ENCODE results near the gene SULF2.

The SULF2 gene

GRCh38 chr20:47670913-47671312 lies 114.4 kb downstream of the SULF2 start:
- H3K4me3 ChIP-seq (ENCODE audit: low read length): no peak overlapping the region
- no peak for DNase-seq (ENCODE audit: low read depth)
- TF ChIP-seq, protein P1, sequence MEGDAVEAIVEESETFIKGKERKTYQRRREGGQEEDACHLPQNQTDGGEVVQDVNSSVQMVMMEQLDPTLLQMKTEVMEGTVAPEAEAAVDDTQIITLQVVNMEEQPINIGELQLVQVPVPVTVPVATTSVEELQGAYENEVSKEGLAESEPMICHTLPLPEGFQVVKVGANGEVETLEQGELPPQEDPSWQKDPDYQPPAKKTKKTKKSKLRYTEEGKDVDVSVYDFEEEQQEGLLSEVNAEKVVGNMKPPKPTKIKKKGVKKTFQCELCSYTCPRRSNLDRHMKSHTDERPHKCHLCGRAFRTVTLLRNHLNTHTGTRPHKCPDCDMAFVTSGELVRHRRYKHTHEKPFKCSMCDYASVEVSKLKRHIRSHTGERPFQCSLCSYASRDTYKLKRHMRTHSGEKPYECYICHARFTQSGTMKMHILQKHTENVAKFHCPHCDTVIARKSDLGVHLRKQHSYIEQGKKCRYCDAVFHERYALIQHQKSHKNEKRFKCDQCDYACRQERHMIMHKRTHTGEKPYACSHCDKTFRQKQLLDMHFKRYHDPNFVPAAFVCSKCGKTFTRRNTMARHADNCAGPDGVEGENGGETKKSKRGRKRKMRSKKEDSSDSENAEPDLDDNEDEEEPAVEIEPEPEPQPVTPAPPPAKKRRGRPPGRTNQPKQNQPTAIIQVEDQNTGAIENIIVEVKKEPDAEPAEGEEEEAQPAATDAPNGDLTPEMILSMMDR (conservative IDR thresholded peaks at IDR 0.05; ENCODE audit: low read depth, low read length): no peak

GRCh38 chr20:47669927-47670890 lies 115.1 kb downstream of the SULF2 start:
- TF ChIP-seq, protein P1 (conservative IDR thresholded peaks at IDR 0.05; ENCODE audit: low read depth, low read length): no peak
- no peak for DNase-seq (ENCODE audit: low read depth)

DNA sequence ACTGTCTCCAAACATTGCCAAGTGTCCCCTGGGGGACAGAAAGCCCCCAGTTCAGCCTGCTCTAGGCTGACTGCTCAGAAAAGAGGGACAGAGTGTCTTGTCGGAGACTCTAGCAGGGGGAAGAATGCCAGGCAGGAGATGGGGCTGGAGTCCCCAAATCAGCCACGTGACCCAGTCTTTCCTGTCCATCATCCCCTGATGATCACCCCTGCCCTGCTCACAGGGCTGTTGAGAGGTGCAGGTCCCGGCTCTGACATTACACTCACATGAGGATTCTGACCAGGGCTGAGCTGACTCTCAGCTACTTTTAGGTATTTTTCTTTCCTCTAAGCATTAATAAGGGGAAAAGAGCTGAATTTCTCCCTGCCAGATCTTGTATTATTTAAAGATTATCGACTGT lies 115.8 kb downstream of the SULF2 start:
- DNase-seq (ENCODE audit: low read depth): no peak
- H3K4me3 ChIP-seq (ENCODE audit: low read length): no peak overlapping the region
- TF ChIP-seq, protein P1 (conservative IDR thresholded peaks at IDR 0.05; ENCODE audit: low read depth, low read length): no peak

More at GRCh38 chr20:47669927-47670890, 115.1 kb downstream of the SULF2 start:
- no peak overlapping the region for H3K4me3 ChIP-seq (ENCODE audit: low read length)

- DNase-seq (ENCODE audit: low read depth): no peak
- H3K4me3 ChIP-seq (ENCODE audit: low read length): no peak overlapping the region
- TF ChIP-seq, protein P1 (conservative IDR thresholded peaks at IDR 0.05; ENCODE audit: low read depth, low read length): no peak
Observed at GRCh38 chr20:47669152-47669425, 116.2 kb downstream of the SULF2 start.

GRCh38 chr20:47668313-47669151 lies 116.7 kb downstream of the SULF2 start:
- TF ChIP-seq, protein P1 (conservative IDR thresholded peaks at IDR 0.05; ENCODE audit: low read depth, low read length): no peak

GRCh38 chr20:47667531-47668312 lies 117.6 kb downstream of the SULF2 start:
- H3K4me3 ChIP-seq (ENCODE audit: low read length): no peak overlapping the region
- TF ChIP-seq, protein P1 (conservative IDR thresholded peaks at IDR 0.05; ENCODE audit: low read depth, low read length): no peak
- no peak for DNase-seq (ENCODE audit: low read depth)

More at GRCh38 chr20:47668313-47669151, 116.7 kb downstream of the SULF2 start:
- no peak for DNase-seq (ENCODE audit: low read depth)
- H3K4me3 ChIP-seq (ENCODE audit: low read length): no peak overlapping the region
